ENCODE measurements around the gene DUOX2.

DNA sequence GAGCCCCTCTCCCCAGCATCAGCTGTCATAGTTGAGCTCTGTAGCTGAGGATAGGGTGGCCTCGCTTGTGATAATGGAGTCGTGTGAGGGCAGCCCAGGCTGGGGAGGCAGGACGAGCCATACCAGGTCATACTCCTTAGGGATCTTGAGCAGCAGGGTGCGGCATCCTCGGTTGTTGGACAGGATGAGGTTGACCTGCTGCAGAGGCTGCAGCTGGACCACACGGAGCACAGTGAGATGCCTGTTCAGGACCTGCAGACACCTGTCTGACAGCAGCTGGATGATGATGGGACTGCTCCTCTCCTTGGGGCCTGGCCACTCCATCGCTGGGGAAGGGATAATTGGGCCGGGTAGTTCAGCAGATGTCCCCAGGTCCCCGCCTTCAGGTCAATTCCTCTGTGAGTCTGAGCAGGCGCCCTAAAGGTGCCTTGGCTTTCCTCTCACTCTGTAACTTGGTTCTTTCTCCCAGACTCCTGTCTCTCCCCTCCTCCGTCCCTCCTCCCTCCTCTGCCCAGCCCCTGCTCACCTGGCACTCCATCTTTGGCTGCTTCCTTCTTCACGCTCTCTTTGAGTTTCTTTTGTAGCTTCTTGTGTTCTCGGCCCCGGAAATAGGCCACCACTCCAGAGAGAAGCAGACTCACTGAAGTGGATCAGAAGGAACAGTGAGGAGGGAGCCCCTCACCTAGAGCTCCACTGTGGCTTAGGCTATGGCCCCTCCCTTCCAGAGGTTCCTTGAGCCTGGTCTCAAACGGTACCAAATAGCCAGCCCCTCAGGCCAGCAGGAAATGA lies 7.8 kb downstream of the DUOX2 start:
- TF ChIP-seq SIN3A (conservative IDR thresholded peaks at IDR 0.05 in 1 of 2, IDR thresholded peaks at IDR 0.05 in 1 of 2; ENCODE audit: low read depth in 1 of 2, low read length in 2 of 2) (no peak), POLR2A (IDR thresholded peaks at IDR 0.05; ENCODE audit: control extremely low read depth in 1 of 2, low read depth in 2 of 2, low read length in 2 of 2) (no peak), BCL11A (IDR thresholded peaks at IDR 0.05; ENCODE audit: low read depth in 2 of 2, low read length in 2 of 2) (no peak), BRCA1 (IDR thresholded peaks at IDR 0.05; ENCODE audit: low read depth, low read length) (no peak), ZNF274 (IDR thresholded peaks at IDR 0.05; ENCODE audit: borderline replicate concordance, extremely low read depth, low read length) (no peak), RFX5 (IDR thresholded peaks at IDR 0.05; ENCODE audit: borderline replicate concordance, low read depth, low read length) (no peak)
- TF ChIP-seq, protein P1, sequence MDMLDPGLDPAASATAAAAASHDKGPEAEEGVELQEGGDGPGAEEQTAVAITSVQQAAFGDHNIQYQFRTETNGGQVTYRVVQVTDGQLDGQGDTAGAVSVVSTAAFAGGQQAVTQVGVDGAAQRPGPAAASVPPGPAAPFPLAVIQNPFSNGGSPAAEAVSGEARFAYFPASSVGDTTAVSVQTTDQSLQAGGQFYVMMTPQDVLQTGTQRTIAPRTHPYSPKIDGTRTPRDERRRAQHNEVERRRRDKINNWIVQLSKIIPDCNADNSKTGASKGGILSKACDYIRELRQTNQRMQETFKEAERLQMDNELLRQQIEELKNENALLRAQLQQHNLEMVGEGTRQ (IDR thresholded peaks at IDR 0.05; ENCODE audit: low read length) = no peak
- TF ChIP-seq, protein P2, sequence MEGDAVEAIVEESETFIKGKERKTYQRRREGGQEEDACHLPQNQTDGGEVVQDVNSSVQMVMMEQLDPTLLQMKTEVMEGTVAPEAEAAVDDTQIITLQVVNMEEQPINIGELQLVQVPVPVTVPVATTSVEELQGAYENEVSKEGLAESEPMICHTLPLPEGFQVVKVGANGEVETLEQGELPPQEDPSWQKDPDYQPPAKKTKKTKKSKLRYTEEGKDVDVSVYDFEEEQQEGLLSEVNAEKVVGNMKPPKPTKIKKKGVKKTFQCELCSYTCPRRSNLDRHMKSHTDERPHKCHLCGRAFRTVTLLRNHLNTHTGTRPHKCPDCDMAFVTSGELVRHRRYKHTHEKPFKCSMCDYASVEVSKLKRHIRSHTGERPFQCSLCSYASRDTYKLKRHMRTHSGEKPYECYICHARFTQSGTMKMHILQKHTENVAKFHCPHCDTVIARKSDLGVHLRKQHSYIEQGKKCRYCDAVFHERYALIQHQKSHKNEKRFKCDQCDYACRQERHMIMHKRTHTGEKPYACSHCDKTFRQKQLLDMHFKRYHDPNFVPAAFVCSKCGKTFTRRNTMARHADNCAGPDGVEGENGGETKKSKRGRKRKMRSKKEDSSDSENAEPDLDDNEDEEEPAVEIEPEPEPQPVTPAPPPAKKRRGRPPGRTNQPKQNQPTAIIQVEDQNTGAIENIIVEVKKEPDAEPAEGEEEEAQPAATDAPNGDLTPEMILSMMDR (IDR thresholded peaks at IDR 0.05; ENCODE audit: control extremely low read depth in 1 of 3, insufficient read depth in 1 of 3, low read depth in 1 of 3, low read length in 3 of 3) = no peak
- TF ChIP-seq, protein P3, sequence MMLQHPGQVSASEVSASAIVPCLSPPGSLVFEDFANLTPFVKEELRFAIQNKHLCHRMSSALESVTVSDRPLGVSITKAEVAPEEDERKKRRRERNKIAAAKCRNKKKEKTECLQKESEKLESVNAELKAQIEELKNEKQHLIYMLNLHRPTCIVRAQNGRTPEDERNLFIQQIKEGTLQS (IDR thresholded peaks at IDR 0.05; ENCODE audit: insufficient read depth, low read depth, low read length) = no peak
